Loucy (cell line): ENCODE measurements around the gene TMEM114.

Source experiments
- EZH2phosphoT487 ChIP-seq: fragments of 200-600 bp; IDR thresholded peaks from 2 replicates; pipeline ENCODE4 v1.6.1; 2018; ENCODE audit warnings: antibody characterized with exemption, mild to moderate bottlenecking, moderate library complexity, borderline replicate concordance
- TF ChIP-seq, protein P1 (sequence below): fragments of 200-600 bp; sonication (generic); conservative IDR thresholded peaks from 2 replicates; pipeline ENCODE4 v1.5.1; 2014; ENCODE audit warnings: mild to moderate bottlenecking, antibody characterized with exemption, low read length

DNA sequence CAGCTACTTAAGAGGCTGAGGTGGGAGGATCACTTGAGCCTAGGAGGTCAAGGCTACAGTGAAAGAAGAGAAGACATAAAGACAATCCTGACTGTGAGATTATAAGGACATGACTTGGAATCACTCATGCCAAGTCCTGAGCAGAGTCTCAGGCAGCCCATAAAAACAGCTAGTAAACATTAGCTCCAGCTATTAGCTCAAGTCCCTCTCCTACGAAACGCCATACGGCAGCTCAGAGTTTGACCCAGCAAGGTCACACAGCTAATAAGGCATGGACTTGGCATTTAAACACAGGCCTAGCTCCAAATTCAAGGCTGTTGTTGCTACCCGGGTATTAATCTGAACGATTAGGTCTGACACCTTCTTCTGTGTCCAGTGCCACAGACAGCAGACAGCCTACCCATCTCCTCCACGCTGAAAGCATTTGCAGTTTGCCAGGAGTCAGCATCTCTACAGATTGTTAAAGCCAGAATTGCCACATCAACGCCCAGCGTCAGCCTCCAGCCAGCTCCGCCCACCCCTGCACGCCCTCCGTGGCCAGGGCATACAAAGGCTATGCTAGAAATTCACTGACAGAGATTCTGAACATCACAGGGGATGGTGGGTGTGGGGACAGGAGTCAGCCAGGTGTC lies 9.9 kb upstream of the TMEM114 start:
- TF ChIP-seq, protein P1, sequence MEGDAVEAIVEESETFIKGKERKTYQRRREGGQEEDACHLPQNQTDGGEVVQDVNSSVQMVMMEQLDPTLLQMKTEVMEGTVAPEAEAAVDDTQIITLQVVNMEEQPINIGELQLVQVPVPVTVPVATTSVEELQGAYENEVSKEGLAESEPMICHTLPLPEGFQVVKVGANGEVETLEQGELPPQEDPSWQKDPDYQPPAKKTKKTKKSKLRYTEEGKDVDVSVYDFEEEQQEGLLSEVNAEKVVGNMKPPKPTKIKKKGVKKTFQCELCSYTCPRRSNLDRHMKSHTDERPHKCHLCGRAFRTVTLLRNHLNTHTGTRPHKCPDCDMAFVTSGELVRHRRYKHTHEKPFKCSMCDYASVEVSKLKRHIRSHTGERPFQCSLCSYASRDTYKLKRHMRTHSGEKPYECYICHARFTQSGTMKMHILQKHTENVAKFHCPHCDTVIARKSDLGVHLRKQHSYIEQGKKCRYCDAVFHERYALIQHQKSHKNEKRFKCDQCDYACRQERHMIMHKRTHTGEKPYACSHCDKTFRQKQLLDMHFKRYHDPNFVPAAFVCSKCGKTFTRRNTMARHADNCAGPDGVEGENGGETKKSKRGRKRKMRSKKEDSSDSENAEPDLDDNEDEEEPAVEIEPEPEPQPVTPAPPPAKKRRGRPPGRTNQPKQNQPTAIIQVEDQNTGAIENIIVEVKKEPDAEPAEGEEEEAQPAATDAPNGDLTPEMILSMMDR, result no peak
- no peak for TF ChIP-seq EZH2phosphoT487
